CD4-positive, alpha-beta memory T cell (primary cell): ENCODE results near the gene KRTAP5-1. TPM values are rescaled to one million over a fixed set of nuclear protein-coding genes. Genes with fewer than 3 reads are reported as not detected.
"Not testable (repeated sequence)": the region's sequence is repeated elsewhere in the genome, so short reads cannot be mapped to it uniquely, and the experiment has no call there.

Source experiments
- CTCF ChIA-PET: fragments of 350-600 bp; sonication (Branson Sonifier 250); formaldehyde crosslinking; loops from one replicate; lab custom pipeline; 2021; ENCODE audit warnings: inconsistent platforms; ENCODE audit not compliant: partially characterized antibody; lab: Charles Lee
- POLR2A ChIA-PET: fragments of 350-600 bp; sonication (Branson Sonifier 250); formaldehyde crosslinking; loops from one replicate; lab custom pipeline; 2021; ENCODE audit not compliant: partially characterized antibody; lab: Charles Lee
- DNase-seq, 5 donors: peaks; one replicate each; pipeline versions ENCODE4 v3.0.0 to v3.0.0-alpha.2; 2020 to 2022; ENCODE audit warnings: mixed read lengths in 1 of 5
- H3K27ac ChIP-seq: one replicate; pipeline ENCODE4 v1.7.0; 2013; ENCODE audit warnings: low read depth, low read length
- H3K27me3 ChIP-seq: 2 replicates; pipeline ENCODE4 v1.7.0; 2013; ENCODE audit warnings: mild to moderate bottlenecking, low read length, moderate library complexity; ENCODE audit not compliant: insufficient read depth
- H3K36me3 ChIP-seq: 2 replicates; pipeline ENCODE4 v1.7.0; 2013; ENCODE audit warnings: mild to moderate bottlenecking, low read length, moderate library complexity; ENCODE audit not compliant: insufficient read depth
- H3K4me1 ChIP-seq: 2 replicates; pipeline ENCODE4 v1.7.0; 2013; ENCODE audit warnings: mild to moderate bottlenecking, low read length, moderate library complexity; ENCODE audit not compliant: insufficient read depth
- H3K4me3 ChIP-seq, 2 donors: one replicate each; pipeline ENCODE4 v1.7.0; 2013; ENCODE audit warnings: low read length in 2 of 2, mild to moderate bottlenecking in 1 of 2
- H3K9me3 ChIP-seq, 2 donors: one replicate each; pipeline ENCODE4 v1.7.0; 2013; ENCODE audit warnings: low read length in 2 of 2, control low read depth in 1 of 2; ENCODE audit not compliant: control insufficient read depth in 1 of 2
- H3K27ac Mint-ChIP-seq, 7 donors: one replicate each; pipeline ENCODE4 v1.8.0; 2020 to 2021; ENCODE audit warnings: mixed read lengths in 7 of 7, mild to moderate bottlenecking in 6 of 7, inconsistent platforms in 3 of 7, moderate library complexity in 3 of 7
- H3K27me3 Mint-ChIP-seq, 2 donors: one replicate each; pipeline ENCODE4 v1.8.0; 2020 to 2021; ENCODE audit warnings: mixed read lengths in 2 of 2
- H3K36me3 Mint-ChIP-seq, 2 donors: one replicate each; pipeline ENCODE4 v1.8.0; 2020 to 2021; ENCODE audit warnings: mixed read lengths in 2 of 2, inconsistent platforms in 1 of 2, mild to moderate bottlenecking in 1 of 2
- H3K4me1 Mint-ChIP-seq, 4 donors: one replicate each; pipeline ENCODE4 v1.8.0; 2020 to 2021; ENCODE audit warnings: mixed read lengths in 4 of 4, mild to moderate bottlenecking in 1 of 4
- H3K4me3 Mint-ChIP-seq, 8 donors: one replicate each; pipeline ENCODE4 v1.8.0; 2020 to 2021; ENCODE audit warnings: mixed read lengths in 8 of 8, mild to moderate bottlenecking in 7 of 8, moderate library complexity in 6 of 8, inconsistent platforms in 3 of 8
- H3K9me3 Mint-ChIP-seq, 8 donors: one replicate each; pipeline ENCODE4 v1.8.0; 2020 to 2021; ENCODE audit warnings: mixed read lengths in 8 of 8, mild to moderate bottlenecking in 5 of 8, inconsistent platforms in 3 of 8, moderate library complexity in 1 of 8
- intact Hi-C: fragments of 100-400 bp; cut with micrococcal nuclease; formaldehyde crosslinking; loops from one replicate; pipeline ENCODE4 v1.15.1; 2023
- polyA plus RNA-seq, 2 donors: library from polyadenylated mRNA; unstranded; fragments of 300-500 nt; fragmentation: Illumina TruSeq; gene quantifications; one replicate each; pipeline ENCODE4 v1.2.3, GENCODE V29; 2021
- total RNA-seq, 2 experiments: library from RNA; stranded (reverse); gene quantifications; one replicate each; pipeline ENCODE4 v1.2.3, GENCODE V29; 2021

Gene KRTAP5-1, protein sequence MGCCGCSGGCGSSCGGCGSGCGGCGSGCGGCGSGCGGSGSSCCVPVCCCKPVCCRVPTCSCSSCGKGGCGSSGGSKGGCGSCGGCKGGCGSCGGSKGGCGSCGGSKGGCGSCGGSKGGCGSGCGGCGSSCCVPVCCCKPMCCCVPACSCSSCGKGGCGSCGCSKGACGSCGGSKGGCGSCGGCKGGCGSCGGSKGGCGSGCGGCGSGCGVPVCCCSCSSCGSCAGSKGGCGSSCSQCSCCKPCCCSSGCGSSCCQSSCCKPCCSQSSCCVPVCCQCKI
- not detected for total RNA-seq
- under 1 TPM in 1 of 2 donors, not detected in 1; 0.29 TPM for polyA plus RNA-seq

GRCh38 chr11:1584661-1585370 lies at the start of gene KRTAP5-1:
Gene KRTAP5-1 (minus strand): TSS chr11:1585283. CDS start chr11:1585249, 34 bp downstream.
- H3K36me3 ChIP-seq, H3K9me3 Mint-ChIP-seq, H3K27me3 ChIP-seq, H3K9me3 ChIP-seq, H3K27ac ChIP-seq, H3K27me3 Mint-ChIP-seq, DNase-seq, H3K4me3 ChIP-seq, intact Hi-C loops, H3K36me3 Mint-ChIP-seq: not testable (repeated sequence)
- peak within 1 kb of the TSS in 3 of 8 donors; percentile 9 to 30 (median 29) for H3K4me3 Mint-ChIP-seq
- H3K4me1 ChIP-seq = peaks cover 34% of the 10 kb centered on the region
- ChIA-PET CTCF (interaction anchor here (0.6 to 4.2 kb wide), 3 partner anchors 11 to 25 kb away, joined by 3 to 15 read pairs (median 3); no protein-coding TSS in a partner anchor), POLR2A (interaction anchor here (1.1 kb wide), 1 partner anchor 10 kb away, joined by 3 read pairs; no protein-coding TSS in a partner anchor)
- H3K4me1 Mint-ChIP-seq = peaks cover 20 to 41% (median 28%) of the 10 kb centered on the region in 4 donors
- peak within 1 kb of the TSS in 4 of 7 donors; percentile 29 to 72 (median 50) for H3K27ac Mint-ChIP-seq

DNA sequence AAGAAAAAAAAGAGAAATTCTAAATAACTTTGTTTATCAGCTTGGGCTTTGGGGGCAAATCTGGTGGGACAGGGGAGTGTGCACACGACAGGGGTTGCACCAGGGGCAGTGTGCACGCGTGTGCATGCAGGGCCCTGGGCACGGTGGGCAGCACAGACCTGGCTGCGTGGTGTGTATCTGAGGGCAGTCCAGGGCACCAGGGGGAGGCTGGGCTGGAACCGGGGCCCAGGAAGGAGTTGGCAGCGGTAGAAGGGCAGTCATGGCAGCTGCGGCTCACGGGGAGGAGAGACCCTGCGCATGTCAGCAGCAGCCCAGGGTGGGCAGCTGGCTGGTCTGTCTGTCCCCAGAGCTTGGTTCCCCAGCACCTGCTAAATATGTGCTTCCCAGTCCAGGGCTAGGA lies 48.8 kb upstream of the KRTAP5-1 start:
- DNase-seq = no peak
- Histone ChIP-seq H3K4me3 (no peak overlapping the region), H3K27ac (no peak overlapping the region), H3K27me3 (peaks cover 8% of the 10 kb centered on the region), H3K9me3 (no peaks in the 10 kb centered on the region), H3K36me3 (no peaks in the 10 kb centered on the region), H3K4me1 (peaks cover 5% of the 10 kb centered on the region)
- intact Hi-C loops = no loop called here
- CTCF ChIA-PET = interaction anchor here (1.6 to 2.1 kb wide), 3 partner anchors 10 to 37 kb away, joined by 3 to 5 read pairs (median 4); no protein-coding TSS in a partner anchor
- H3K4me3 Mint-ChIP-seq = no peak overlapping the region
- no peak overlapping the region for H3K27ac Mint-ChIP-seq
- POLR2A ChIA-PET = no interaction called here
- peaks cover 0 to 7% (median 6%) of the 10 kb centered on the region in 4 donors for H3K4me1 Mint-ChIP-seq
- peaks cover 18 to 37% of the 10 kb centered on the region in 2 donors for H3K27me3 Mint-ChIP-seq
- no peaks in the 10 kb centered on the region for H3K9me3 Mint-ChIP-seq
- H3K36me3 Mint-ChIP-seq = no peaks in the 10 kb centered on the region

- Mint-ChIP-seq H3K27me3 (peaks cover 19 to 35% of the 10 kb centered on the region in 2 donors), H3K4me3 (no peak overlapping the region)
- CTCF ChIA-PET = interaction anchor here (1.3 to 7.3 kb wide), 5 partner anchors 9 to 35 kb away, joined by 4 to 53 read pairs (median 5); partner anchors contain the start of gene KRTAP5-2
Observed at GRCh38 chr11:1632053-1632714, 47.1 kb upstream of the KRTAP5-1 start.

GRCh38 chr11:1631066-1631568 lies 46.0 kb upstream of the KRTAP5-1 start:
- H3K4me1 ChIP-seq = peaks cover 8% of the 10 kb centered on the region
- no peak overlapping the region for H3K4me3 Mint-ChIP-seq

More at GRCh38 chr11:1632053-1632714, 47.1 kb upstream of the KRTAP5-1 start:
- Histone ChIP-seq H3K4me3 (no peak overlapping the region), H3K27me3 (peaks cover 8% of the 10 kb centered on the region), H3K36me3 (no peaks in the 10 kb centered on the region), H3K9me3 (no peaks in the 10 kb centered on the region), H3K27ac (no peak overlapping the region), H3K4me1 (peaks cover 8% of the 10 kb centered on the region)
- intact Hi-C loops = no loop called here
- DNase-seq = no peak
- POLR2A ChIA-PET = no interaction called here
- H3K9me3 Mint-ChIP-seq = no peaks in the 10 kb centered on the region
- no peaks in the 10 kb centered on the region for H3K36me3 Mint-ChIP-seq
- H3K4me1 Mint-ChIP-seq = peaks cover 0 to 9% (median 7%) of the 10 kb centered on the region in 4 donors
- H3K27ac Mint-ChIP-seq = no peak overlapping the region

GRCh38 chr11:1630271-1630670 lies 45.2 kb upstream of the KRTAP5-1 start:
- Histone ChIP-seq H3K4me3 (no peak overlapping the region), H3K36me3 (no peaks in the 10 kb centered on the region), H3K4me1 (peaks cover 8% of the 10 kb centered on the region), H3K9me3 (no peaks in the 10 kb centered on the region), H3K27me3 (peaks cover 8% of the 10 kb centered on the region), H3K27ac (no peak overlapping the region)
- ChIA-PET CTCF (interaction anchor here (1.6 to 7.3 kb wide), 4 partner anchors 9 to 84 kb away, joined by 8 to 53 read pairs (median 12); partner anchors contain the start of gene KRTAP5-2), POLR2A (no interaction called here)
- H3K4me3 Mint-ChIP-seq = no peak overlapping the region
- H3K27ac Mint-ChIP-seq = no peak overlapping the region
- H3K9me3 Mint-ChIP-seq = no peaks in the 10 kb centered on the region
- H3K4me1 Mint-ChIP-seq = peaks cover 0 to 9% (median 7%) of the 10 kb centered on the region in 4 donors
- H3K27me3 Mint-ChIP-seq = peaks cover 19 to 31% of the 10 kb centered on the region in 2 donors
- intact Hi-C loops = no loop called here
- no peaks in the 10 kb centered on the region for H3K36me3 Mint-ChIP-seq
- no peak for DNase-seq

More at GRCh38 chr11:1631066-1631568, 46.0 kb upstream of the KRTAP5-1 start:
- CTCF ChIA-PET = interaction anchor here (0.7 to 7.3 kb wide), 7 partner anchors 8 to 34 kb away, joined by 3 to 53 read pairs (median 5); partner anchors contain the start of gene KRTAP5-2
- no peaks in the 10 kb centered on the region for H3K9me3 Mint-ChIP-seq
- H3K4me1 Mint-ChIP-seq = peaks cover 0 to 9% (median 7%) of the 10 kb centered on the region in 4 donors
- DNase-seq = no peak
- peaks cover 19 to 35% of the 10 kb centered on the region in 2 donors for H3K27me3 Mint-ChIP-seq
- H3K27me3 ChIP-seq = peaks cover 8% of the 10 kb centered on the region
- no peak overlapping the region for H3K4me3 ChIP-seq
- no peak overlapping the region for H3K27ac ChIP-seq
- no peak overlapping the region for H3K27ac Mint-ChIP-seq
- no peaks in the 10 kb centered on the region for H3K36me3 Mint-ChIP-seq
- POLR2A ChIA-PET = no interaction called here
- H3K9me3 ChIP-seq = no peaks in the 10 kb centered on the region
- no peaks in the 10 kb centered on the region for H3K36me3 ChIP-seq
- intact Hi-C loops = no loop called here

GRCh38 chr11:1629326-1630185 lies 44.5 kb upstream of the KRTAP5-1 start, which contains the start of gene KRTAP5-5:
Gene KRTAP5-5 (plus strand): TSS chr11:1629775. CDS start chr11:1629841, 66 bp downstream.
- no peaks in the 10 kb centered on the region for H3K9me3 Mint-ChIP-seq
- Histone ChIP-seq H3K36me3 (no peaks in the 10 kb centered on the region), H3K9me3 (no peaks in the 10 kb centered on the region), H3K27me3 (peaks cover 8% of the 10 kb centered on the region), H3K4me3 (no peak within 1 kb of the TSS), H3K27ac (no peak within 1 kb of the TSS), H3K4me1 (peaks cover 8% of the 10 kb centered on the region)
- DNase-seq = no peak
- peaks cover 19 to 31% of the 10 kb centered on the region in 2 donors for H3K27me3 Mint-ChIP-seq
- peaks cover 0 to 9% (median 7%) of the 10 kb centered on the region in 4 donors for H3K4me1 Mint-ChIP-seq
- no peaks in the 10 kb centered on the region for H3K36me3 Mint-ChIP-seq
- H3K4me3 Mint-ChIP-seq = peak within 1 kb of the TSS in 2 of 8 donors; percentile 26 to 44
- ChIA-PET POLR2A (interaction anchor here (1.7 kb wide), 1 partner anchor 55 kb away, joined by 3 read pairs; no protein-coding TSS in a partner anchor), CTCF (interaction anchor here (0.6 to 7.3 kb wide), 6 partner anchors 12 to 83 kb away, joined by 3 to 53 read pairs (median 8); partner anchors contain the start of gene KRTAP5-2)
- peak within 1 kb of the TSS in 2 of 7 donors; percentile 37 to 83 for H3K27ac Mint-ChIP-seq
- intact Hi-C loops = loop anchor here (1.0 to 2.0 kb wide), 2 partner anchors 35 to 83 kb away; no protein-coding TSS in a partner anchor
